ENCODE data around the gene MEGF11. TPM values are rescaled to one million over a fixed set of nuclear protein-coding genes. Genes with fewer than 3 reads are reported as not detected.

MEGF11 gene
- total RNA-seq, 3 donors from 2014 or later: not detected

DNA sequence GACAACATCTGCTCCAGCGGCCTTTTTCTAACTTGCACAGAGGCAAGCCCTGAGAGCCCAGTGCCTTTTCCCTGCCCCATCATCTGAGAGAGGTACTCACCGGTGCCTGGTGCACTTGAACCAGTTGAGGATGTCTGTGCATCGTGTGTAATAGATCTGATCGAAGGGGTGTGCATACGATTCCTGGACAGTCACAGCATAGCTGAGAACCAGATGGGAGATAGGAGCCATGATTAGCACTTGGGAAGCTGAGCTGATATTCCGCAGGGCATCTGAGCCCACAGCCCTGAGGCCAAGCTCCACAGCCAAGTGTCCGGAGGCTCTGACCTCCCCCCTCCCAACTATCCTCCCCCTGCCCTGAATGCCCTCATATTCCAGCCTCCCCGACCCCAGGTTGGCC lies 129.8 kb downstream of the MEGF11 start:
- Histone ChIP-seq H3K36me3 (no peaks in the 10 kb centered on the region), H3K27ac (no peak overlapping the region), H3K9me3 (no peaks in the 10 kb centered on the region), H3K4me1 (no peaks in the 10 kb centered on the region), H3K4me3 (no peak overlapping the region), H3K27me3 (no peaks in the 10 kb centered on the region)
- TF ChIP-seq CTCF (IDR thresholded peaks at IDR 0.05) (no peak), POLR2A (IDR thresholded peaks at IDR 0.05) (no peak), POLR2AphosphoS5 (IDR thresholded peaks at IDR 0.05) (no peak)
- intact Hi-C loops (cut with DNase I; ENCODE audit: low total_unique reads): no loop called here
- no peak for DNase-seq (ENCODE audit: low spot score in 2 of 2)

DNA sequence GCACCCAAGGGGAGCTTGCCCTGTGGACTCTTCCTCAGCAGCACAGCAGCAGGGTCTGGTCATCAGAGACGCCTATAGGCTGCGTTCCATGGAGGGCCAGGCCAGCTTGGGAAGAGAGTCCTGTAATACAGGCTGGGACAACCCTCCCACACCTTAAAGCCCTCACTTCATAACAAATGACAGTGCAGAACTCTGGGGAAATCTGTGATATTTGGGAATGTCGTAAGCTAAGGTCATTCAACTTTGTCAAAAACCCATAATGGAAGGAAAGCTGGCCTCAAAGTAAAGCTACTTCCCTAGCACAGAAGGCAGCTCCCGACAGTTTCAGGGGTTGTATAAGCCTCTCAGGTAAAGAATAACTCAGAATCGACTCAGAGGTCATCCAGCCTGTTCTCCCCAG lies 133.1 kb downstream of the MEGF11 start:
- H3K27ac ChIP-seq: no peak overlapping the region
- DNase-seq (ENCODE audit: low spot score in 2 of 2): no peak
- no peaks in the 10 kb centered on the region for H3K4me1 ChIP-seq
- no peaks in the 10 kb centered on the region for H3K36me3 ChIP-seq
- intact Hi-C loops (cut with DNase I; ENCODE audit: low total_unique reads): no loop called here
- TF ChIP-seq POLR2AphosphoS5 (IDR thresholded peaks at IDR 0.05) (no peak), CTCF (IDR thresholded peaks at IDR 0.05) (no peak), POLR2A (IDR thresholded peaks at IDR 0.05) (no peak)
- no peaks in the 10 kb centered on the region for H3K9me3 ChIP-seq
- no peak overlapping the region for H3K4me3 ChIP-seq
- H3K27me3 ChIP-seq: peaks cover 0 to 11% of the 10 kb centered on the region in 2 donors

- Histone ChIP-seq H3K27me3 (peaks cover 0 to 15% of the 10 kb centered on the region in 2 donors), H3K36me3 (no peaks in the 10 kb centered on the region), H3K4me1 (no peaks in the 10 kb centered on the region), H3K9me3 (no peaks in the 10 kb centered on the region), H3K4me3 (no peak overlapping the region), H3K27ac (no peak overlapping the region)
- no peak for DNase-seq (ENCODE audit: low spot score in 2 of 2)
- TF ChIP-seq POLR2AphosphoS5 (IDR thresholded peaks at IDR 0.05) (no peak), POLR2A (IDR thresholded peaks at IDR 0.05) (no peak), CTCF (IDR thresholded peaks at IDR 0.05) (no peak)
- intact Hi-C loops (cut with DNase I; ENCODE audit: low total_unique reads): no loop called here
Measured at GRCh38 chr15:66117841-66118240, 135.7 kb downstream of the MEGF11 start.

DNA sequence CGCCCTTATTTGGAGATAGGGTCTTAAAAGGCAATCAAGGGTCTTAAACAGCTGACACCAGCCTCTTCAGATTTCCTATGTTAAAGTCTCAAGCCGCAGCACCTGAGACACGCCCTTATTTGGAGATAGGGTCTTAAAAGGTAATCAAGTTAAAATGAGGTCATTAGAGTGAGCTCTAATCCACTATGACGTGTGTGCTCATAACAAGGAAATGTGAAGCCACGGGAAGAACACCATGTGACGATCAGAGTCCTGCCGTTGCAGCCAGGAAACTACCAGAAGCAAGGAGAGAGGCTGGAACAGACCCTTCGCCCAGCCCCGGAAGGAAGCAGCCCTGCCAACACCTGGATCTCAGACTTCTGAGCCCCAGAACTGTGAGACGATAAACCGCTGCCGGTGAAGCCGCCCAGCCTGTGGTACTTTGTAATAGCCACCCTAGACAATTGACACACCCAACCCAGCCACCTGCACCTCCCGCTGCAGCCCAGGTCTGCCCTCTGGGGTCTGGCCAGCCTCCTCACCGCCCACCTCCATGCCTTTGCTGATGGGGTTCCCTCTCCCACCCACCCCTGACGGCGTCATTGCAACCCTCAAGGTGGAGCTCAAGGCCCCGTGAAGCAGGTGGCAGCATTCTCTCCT lies 137.9 kb downstream of the MEGF11 start:
- no peak for TF ChIP-seq CTCF (IDR thresholded peaks at IDR 0.05)
- no peaks in the 10 kb centered on the region for H3K36me3 ChIP-seq
- DNase-seq (ENCODE audit: low spot score in 2 of 2): no peak
- H3K27me3 ChIP-seq: peaks cover 0 to 15% of the 10 kb centered on the region in 2 donors
- no peaks in the 10 kb centered on the region for H3K4me1 ChIP-seq
- H3K27ac ChIP-seq: no peak overlapping the region
- intact Hi-C loops (cut with DNase I; ENCODE audit: low total_unique reads): no loop called here
- no peak overlapping the region for H3K4me3 ChIP-seq
- H3K9me3 ChIP-seq: no peaks in the 10 kb centered on the region

DNA sequence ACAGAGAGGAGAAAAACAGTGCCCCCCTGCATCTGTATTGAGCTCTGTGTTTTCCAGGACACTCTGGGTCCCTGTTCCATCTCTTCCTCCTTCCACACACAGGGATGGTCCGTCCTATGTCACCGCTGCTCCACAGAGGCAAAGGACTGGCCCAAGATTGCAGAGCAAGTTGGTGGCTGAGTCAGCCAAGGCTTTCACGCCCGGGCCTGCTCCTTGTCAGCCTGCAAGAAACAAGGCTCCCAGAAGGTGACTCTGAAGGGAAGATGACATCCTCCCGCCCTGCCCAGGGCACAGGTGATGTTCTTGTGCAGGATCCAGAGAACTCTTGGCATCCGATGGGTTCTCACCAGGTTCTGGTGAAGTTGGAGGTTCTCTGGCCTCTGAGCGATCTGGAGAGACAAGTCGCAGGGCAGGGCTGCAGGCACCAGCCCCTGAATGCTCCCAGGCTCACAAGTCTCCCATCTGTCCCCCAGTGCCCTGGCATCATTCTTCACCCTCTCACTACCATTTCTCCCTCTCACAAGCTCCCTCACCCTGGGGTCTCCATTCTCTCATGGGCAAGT lies 138.6 kb downstream of the MEGF11 start:
- H3K27me3 ChIP-seq: peaks cover 0 to 15% of the 10 kb centered on the region in 2 donors
- no peak overlapping the region for H3K4me3 ChIP-seq
- H3K4me1 ChIP-seq: no peaks in the 10 kb centered on the region
- no peaks in the 10 kb centered on the region for H3K36me3 ChIP-seq
- intact Hi-C loops (cut with DNase I; ENCODE audit: low total_unique reads): no loop called here
- no peak for DNase-seq (ENCODE audit: low spot score in 2 of 2)
- H3K9me3 ChIP-seq: no peaks in the 10 kb centered on the region
- no peak overlapping the region for H3K27ac ChIP-seq
- TF ChIP-seq CTCF (IDR thresholded peaks at IDR 0.05) (no peak), POLR2A (IDR thresholded peaks at IDR 0.05) (no peak), POLR2AphosphoS5 (IDR thresholded peaks at IDR 0.05) (no peak)

All from breast epithelium (tissue), 4 donors.